Measurements from ENCODE around the gene PLXNA3. TPM values are rescaled to one million over a fixed set of nuclear protein-coding genes. Genes with fewer than 3 reads are reported as not detected.

PLXNA3 gene
- total RNA-seq, 4 donors from 2014 or later = 9.7 to 16.9 (median 11.3) TPM

- TF ChIP-seq, protein P1, sequence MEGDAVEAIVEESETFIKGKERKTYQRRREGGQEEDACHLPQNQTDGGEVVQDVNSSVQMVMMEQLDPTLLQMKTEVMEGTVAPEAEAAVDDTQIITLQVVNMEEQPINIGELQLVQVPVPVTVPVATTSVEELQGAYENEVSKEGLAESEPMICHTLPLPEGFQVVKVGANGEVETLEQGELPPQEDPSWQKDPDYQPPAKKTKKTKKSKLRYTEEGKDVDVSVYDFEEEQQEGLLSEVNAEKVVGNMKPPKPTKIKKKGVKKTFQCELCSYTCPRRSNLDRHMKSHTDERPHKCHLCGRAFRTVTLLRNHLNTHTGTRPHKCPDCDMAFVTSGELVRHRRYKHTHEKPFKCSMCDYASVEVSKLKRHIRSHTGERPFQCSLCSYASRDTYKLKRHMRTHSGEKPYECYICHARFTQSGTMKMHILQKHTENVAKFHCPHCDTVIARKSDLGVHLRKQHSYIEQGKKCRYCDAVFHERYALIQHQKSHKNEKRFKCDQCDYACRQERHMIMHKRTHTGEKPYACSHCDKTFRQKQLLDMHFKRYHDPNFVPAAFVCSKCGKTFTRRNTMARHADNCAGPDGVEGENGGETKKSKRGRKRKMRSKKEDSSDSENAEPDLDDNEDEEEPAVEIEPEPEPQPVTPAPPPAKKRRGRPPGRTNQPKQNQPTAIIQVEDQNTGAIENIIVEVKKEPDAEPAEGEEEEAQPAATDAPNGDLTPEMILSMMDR (IDR thresholded peaks at IDR 0.05) = no peak
- DNase-seq (ENCODE audit: low spot score) = no peak
- ATAC-seq (ENCODE audit: low FRiP score) = no peak
Observed at GRCh38 chrX:154506483-154507332, 48.6 kb downstream of the PLXNA3 start.

- ATAC-seq (ENCODE audit: low FRiP score) (no peak), DNase-seq (ENCODE audit: low spot score) (no peak)
- TF ChIP-seq, protein P1 (IDR thresholded peaks at IDR 0.05) = no peak
Observed at GRCh38 chrX:154507673-154508383, 49.7 kb downstream of the PLXNA3 start.

GRCh38 chrX:154508384-154508745, 50.3 kb downstream of the PLXNA3 start:
- DNase-seq (ENCODE audit: low spot score) (no peak), ATAC-seq (ENCODE audit: low FRiP score) (no peak)
- TF ChIP-seq, protein P1 (IDR thresholded peaks at IDR 0.05) = no peak

GRCh38 chrX:154509455-154509854, 51.4 kb downstream of the PLXNA3 start:
- TF ChIP-seq, protein P1 (IDR thresholded peaks at IDR 0.05) = no peak
- ATAC-seq (ENCODE audit: low FRiP score) (no peak), DNase-seq (ENCODE audit: low spot score) (no peak)

DNA sequence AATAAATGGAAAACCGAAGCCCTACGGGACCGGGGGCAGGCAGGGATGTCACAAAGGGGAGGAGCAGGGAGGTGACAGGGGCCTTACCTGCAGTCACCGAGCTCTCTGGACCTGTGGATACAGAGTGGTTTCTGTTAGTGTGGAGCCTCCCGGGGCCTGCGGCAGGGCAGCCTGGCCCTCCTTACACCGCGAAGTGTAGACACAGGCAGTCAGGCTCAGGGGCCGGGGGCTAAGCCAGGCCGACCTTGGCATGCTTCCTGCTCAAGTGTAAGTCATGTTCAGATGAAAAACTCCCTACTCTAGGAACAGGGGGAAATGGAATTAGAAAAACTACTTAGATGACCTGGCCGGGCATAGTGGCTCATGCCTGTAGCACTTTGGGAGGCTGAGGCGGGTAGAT, 53.7 kb downstream of the PLXNA3 start:
- DNase-seq (ENCODE audit: low spot score) (no peak), ATAC-seq (ENCODE audit: low FRiP score) (no peak)
- TF ChIP-seq, protein P1 (IDR thresholded peaks at IDR 0.05) = no peak

DNA sequence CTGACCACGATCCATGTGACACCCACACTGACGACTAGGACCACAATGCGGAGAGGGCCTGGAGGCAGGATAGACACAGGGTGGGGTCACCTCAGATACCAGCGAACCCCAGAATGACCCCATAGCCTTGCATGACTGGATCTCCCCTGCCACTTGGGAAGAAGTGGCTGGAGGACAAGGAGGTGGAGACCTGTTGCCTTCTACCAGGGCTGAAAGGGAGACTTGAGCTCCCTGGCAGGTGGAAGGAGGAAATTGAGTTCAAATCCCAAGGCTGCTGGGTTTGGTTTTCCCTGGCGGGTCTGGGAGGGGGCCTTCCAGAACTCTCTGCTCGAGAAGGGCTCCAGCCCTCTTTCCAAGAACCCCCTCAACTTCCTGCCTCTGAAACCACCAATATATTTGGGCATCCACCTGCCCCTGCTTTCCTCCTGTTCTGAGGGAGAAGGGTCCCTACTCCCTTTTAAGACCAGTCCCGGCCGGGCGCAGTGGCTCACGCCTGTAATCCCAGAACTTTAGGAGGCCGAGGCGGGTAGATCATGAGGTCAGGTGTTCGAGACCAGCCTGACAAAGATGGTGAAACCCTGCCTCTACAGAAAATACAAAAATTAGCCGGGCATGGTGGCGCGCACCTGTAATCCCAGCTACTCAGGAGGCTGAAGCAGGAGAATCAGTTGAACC, 54.9 kb downstream of the PLXNA3 start:
- DNase-seq (ENCODE audit: low spot score) (no peak), ATAC-seq (ENCODE audit: low FRiP score) (no peak)

More for the DNA sequence above, 54.9 kb downstream of the PLXNA3 start:
- TF ChIP-seq, protein P1 (IDR thresholded peaks at IDR 0.05) = no peak

All from omental fat pad (tissue), 4 donors.